OCI-LY3 (cell line): ENCODE measurements around the gene HIVEP3.

ENCODE experiments used
- H2AFZ ChIP-seq: fragments of 200-600, 300-600 bp; shearing (Covaris generic); 2 replicates; pipeline ENCODE4 v1.6.0; 2014; ENCODE audit warnings: antibody characterized with exemption, low read depth, low read length
- H3K27ac ChIP-seq: fragments of 200-600, 300-600 bp; sonication (generic); 2 replicates; pipeline ENCODE4 v1.5.1; 2014; ENCODE audit warnings: mild to moderate bottlenecking, low read length, moderate library complexity, mixed read lengths
- H3K27me3 ChIP-seq: fragments of 200-600, 300-600 bp; sonication (generic); 2 replicates; pipeline ENCODE4 v1.6.1; 2014; ENCODE audit warnings: low read depth, low read length, mixed read lengths
- H3K36me3 ChIP-seq: fragments of 200-600, 300-600 bp; sonication (generic); replicated peaks from 2 replicates; pipeline ENCODE3; 2014; ENCODE audit warnings: low read depth, low read length, mixed read lengths
- H3K4me1 ChIP-seq: fragments of 300-600, 200-600 bp; sonication (generic); 2 replicates; pipeline ENCODE4 v1.6.1; 2014; ENCODE audit warnings: low read length, mixed read lengths
- H3K4me2 ChIP-seq: fragments of 200-600, 300-600 bp; sonication (generic); 2 replicates; pipeline ENCODE4 v1.6.1; 2014; ENCODE audit warnings: low read length, mixed read lengths
- H3K4me3 ChIP-seq: fragments of 300-600, 200-600 bp; sonication (generic); 2 replicates; pipeline ENCODE4 v1.5.1; 2014; ENCODE audit warnings: antibody characterized with exemption, mild to moderate bottlenecking, low read length, moderate library complexity
- H3K79me2 ChIP-seq: fragments of 300-600, 200-600 bp; shearing (Covaris generic); 2 replicates; pipeline ENCODE4 v1.6.1; 2014; ENCODE audit warnings: mild to moderate bottlenecking, low read length, mixed read lengths
- H3K9ac ChIP-seq: fragments of 300-600, 200-600 bp; shearing (Covaris generic); 2 replicates; pipeline ENCODE4 v1.6.0; 2014; ENCODE audit warnings: mild to moderate bottlenecking, low read length, moderate library complexity
- H3K9me3 ChIP-seq: fragments of 200-600, 300-600 bp; shearing (Covaris generic); 2 replicates; pipeline ENCODE4 v1.6.1; 2014; ENCODE audit warnings: low read length, mixed read lengths; ENCODE audit not compliant: insufficient read depth
- H4K20me1 ChIP-seq: fragments of 200-600, 300-600 bp; sonication (generic); 2 replicates; pipeline ENCODE4 v1.6.1; 2016; ENCODE audit warnings: low read length, mixed read lengths; ENCODE audit not compliant: insufficient read depth
- CTCF ChIP-seq: fragments of 200-600, 300-600 bp; sonication (generic); IDR thresholded peaks from 2 replicates; pipeline ENCODE4 v1.5.1; 2014; ENCODE audit warnings: antibody characterized with exemption, low read length, low read depth
- EZH2phosphoT487 ChIP-seq: fragments of 200-600 bp; shearing (Covaris generic); IDR thresholded peaks from 2 replicates; pipeline ENCODE4 v1.6.1; 2018; ENCODE audit warnings: antibody characterized with exemption, mixed run types, low read depth

HIVEP3 gene

GRCh38 chr1:41611932-41612450 lies 306.7 kb downstream of the HIVEP3 start:
- H3K9me3 ChIP-seq, result no peaks in the 10 kb centered on the region
- H3K36me3 ChIP-seq, result peaks cover 30% of the 10 kb centered on the region
- H3K27me3 ChIP-seq, result no peaks in the 10 kb centered on the region
- H3K4me2 ChIP-seq, result no peak overlapping the region
- H2AFZ ChIP-seq, result no peak overlapping the region
- no peak overlapping the region for H3K9ac ChIP-seq
- no peak overlapping the region for H3K27ac ChIP-seq
- peaks cover 97% of the 10 kb centered on the region for H3K79me2 ChIP-seq
- TF ChIP-seq EZH2phosphoT487, result no peak
- TF ChIP-seq CTCF, result no peak
- H3K4me1 ChIP-seq, result no peaks in the 10 kb centered on the region
- no peak overlapping the region for H3K4me3 ChIP-seq
- peaks cover 95% of the 10 kb centered on the region for H4K20me1 ChIP-seq

- Histone ChIP-seq H3K4me1 (no peaks in the 10 kb centered on the region), H3K4me3 (no peak overlapping the region), H3K27ac (no peak overlapping the region), H4K20me1 (peaks cover 95% of the 10 kb centered on the region), H3K4me2 (no peak overlapping the region), H3K79me2 (peaks cover 97% of the 10 kb centered on the region), H2AFZ (no peak overlapping the region), H3K27me3 (no peaks in the 10 kb centered on the region), H3K9me3 (no peaks in the 10 kb centered on the region), H3K36me3 (peaks cover 28% of the 10 kb centered on the region), H3K9ac (no peak overlapping the region)
- TF ChIP-seq CTCF, result no peak
- no peak for TF ChIP-seq EZH2phosphoT487
Measured at GRCh38 chr1:41611068-41611931, 307.4 kb downstream of the HIVEP3 start.

GRCh38 chr1:41610361-41610760 lies 308.4 kb downstream of the HIVEP3 start:
- H3K9ac ChIP-seq, result no peak overlapping the region
- H3K79me2 ChIP-seq, result peaks cover 98% of the 10 kb centered on the region
- no peaks in the 10 kb centered on the region for H3K4me1 ChIP-seq
- H3K9me3 ChIP-seq, result no peaks in the 10 kb centered on the region
- no peak overlapping the region for H3K4me3 ChIP-seq
- no peaks in the 10 kb centered on the region for H3K27me3 ChIP-seq
- no peak overlapping the region for H3K4me2 ChIP-seq
- no peak overlapping the region for H2AFZ ChIP-seq
- peaks cover 97% of the 10 kb centered on the region for H4K20me1 ChIP-seq
- no peak overlapping the region for H3K27ac ChIP-seq
- TF ChIP-seq EZH2phosphoT487 (no peak), CTCF (no peak)
- peaks cover 33% of the 10 kb centered on the region for H3K36me3 ChIP-seq

GRCh38 chr1:41609166-41609883 lies 309.4 kb downstream of the HIVEP3 start:
- H3K27me3 ChIP-seq, result no peaks in the 10 kb centered on the region
- H3K9ac ChIP-seq, result no peak overlapping the region
- peaks cover 33% of the 10 kb centered on the region for H3K36me3 ChIP-seq
- no peak for TF ChIP-seq EZH2phosphoT487
- TF ChIP-seq CTCF, result no peak
- H2AFZ ChIP-seq, result no peak overlapping the region
- no peak overlapping the region for H3K4me3 ChIP-seq
- no peak overlapping the region for H3K27ac ChIP-seq
- H3K9me3 ChIP-seq, result no peaks in the 10 kb centered on the region
- H3K4me1 ChIP-seq, result no peaks in the 10 kb centered on the region
- peaks cover 97% of the 10 kb centered on the region for H3K79me2 ChIP-seq
- H4K20me1 ChIP-seq, result peaks cover 93% of the 10 kb centered on the region
- no peak overlapping the region for H3K4me2 ChIP-seq
